ENCODE data around the gene MGAT5. TPM values are rescaled to one million over a fixed set of nuclear protein-coding genes. Genes with fewer than 3 reads are reported as not detected.

Gene MGAT5
- total RNA-seq, 1 experiment from 2014 or later: 22.1 TPM

DNA sequence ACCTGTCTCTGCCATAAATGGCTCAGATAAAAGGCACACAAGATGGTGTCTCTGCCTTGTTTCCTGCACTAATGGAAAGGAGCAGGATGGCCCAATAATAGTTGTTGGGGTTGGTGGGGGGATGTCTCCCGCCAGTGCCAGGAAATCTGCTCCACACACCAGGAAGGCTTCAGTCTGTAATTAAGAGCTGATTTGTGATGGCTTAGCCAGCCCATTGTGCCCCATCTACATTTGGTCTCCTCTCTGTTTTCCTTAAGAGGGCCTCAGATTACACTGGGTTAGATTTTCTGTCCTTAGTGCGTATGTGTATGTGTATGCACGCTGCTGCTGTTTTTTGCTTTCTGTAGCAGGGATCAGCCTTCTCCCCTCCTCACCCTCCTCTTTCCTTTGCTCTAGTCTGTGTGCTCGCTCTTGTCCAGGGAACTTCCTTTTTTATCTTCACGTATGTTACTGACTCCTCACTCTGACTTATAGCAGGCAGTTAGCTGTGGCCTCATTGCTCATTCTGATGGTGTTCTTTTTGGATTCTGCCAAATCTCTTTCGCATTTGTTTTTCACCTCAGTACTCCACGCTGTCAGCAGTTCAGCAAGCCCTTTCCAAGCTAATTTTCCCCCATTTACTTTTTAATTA, 33.4 kb upstream of the MGAT5 start:
- H3K4me3 ChIP-seq (ENCODE audit: low read depth, low read length): no peak overlapping the region
- DNase-seq: no peak
- Mint-ChIP-seq H3K27ac (ENCODE audit: unreplicated experiment) (no peak overlapping the region), H3K27me3 (ENCODE audit: insufficient read depth, unreplicated experiment) (no peaks in the 10 kb centered on the region), H3K4me3 (ENCODE audit: unreplicated experiment) (no peak overlapping the region), H3K36me3 (ENCODE audit: insufficient read depth, unreplicated experiment) (no peaks in the 10 kb centered on the region), H3K9me3 (ENCODE audit: unreplicated experiment) (no peaks in the 10 kb centered on the region), H3K4me1 (ENCODE audit: low read depth, unreplicated experiment) (peaks cover 8% of the 10 kb centered on the region)
- H3K36me3 ChIP-seq (ENCODE audit: control insufficient read depth, insufficient read depth, low read length): no peaks in the 10 kb centered on the region
- intact Hi-C loops (cut with micrococcal nuclease; ENCODE audit: unreplicated experiment): no loop called here
- ChIA-PET POLR2A (no interaction called here), CTCF (no interaction called here)
- BruUV-seq (replicated peaks): no TSS peak
- no peaks in the 10 kb centered on the region for H3K9me3 ChIP-seq
- H3K27me3 ChIP-seq (replicated peaks; ENCODE audit: control insufficient read depth, insufficient read depth, low read length): no peaks in the 10 kb centered on the region
- H3K4me1 ChIP-seq: no peaks in the 10 kb centered on the region
- TF ChIP-seq, protein P1, sequence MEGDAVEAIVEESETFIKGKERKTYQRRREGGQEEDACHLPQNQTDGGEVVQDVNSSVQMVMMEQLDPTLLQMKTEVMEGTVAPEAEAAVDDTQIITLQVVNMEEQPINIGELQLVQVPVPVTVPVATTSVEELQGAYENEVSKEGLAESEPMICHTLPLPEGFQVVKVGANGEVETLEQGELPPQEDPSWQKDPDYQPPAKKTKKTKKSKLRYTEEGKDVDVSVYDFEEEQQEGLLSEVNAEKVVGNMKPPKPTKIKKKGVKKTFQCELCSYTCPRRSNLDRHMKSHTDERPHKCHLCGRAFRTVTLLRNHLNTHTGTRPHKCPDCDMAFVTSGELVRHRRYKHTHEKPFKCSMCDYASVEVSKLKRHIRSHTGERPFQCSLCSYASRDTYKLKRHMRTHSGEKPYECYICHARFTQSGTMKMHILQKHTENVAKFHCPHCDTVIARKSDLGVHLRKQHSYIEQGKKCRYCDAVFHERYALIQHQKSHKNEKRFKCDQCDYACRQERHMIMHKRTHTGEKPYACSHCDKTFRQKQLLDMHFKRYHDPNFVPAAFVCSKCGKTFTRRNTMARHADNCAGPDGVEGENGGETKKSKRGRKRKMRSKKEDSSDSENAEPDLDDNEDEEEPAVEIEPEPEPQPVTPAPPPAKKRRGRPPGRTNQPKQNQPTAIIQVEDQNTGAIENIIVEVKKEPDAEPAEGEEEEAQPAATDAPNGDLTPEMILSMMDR (IDR thresholded peaks at IDR 0.05; ENCODE audit: insufficient read depth in 1 of 2, low read depth in 1 of 2, low read length in 1 of 2, severe bottlenecking in 1 of 2, unreplicated experiment in 1 of 2): no peak

GRCh38 chr2:134224005-134224404, 29.9 kb upstream of the MGAT5 start:
- Mint-ChIP-seq H3K4me1 (ENCODE audit: low read depth, unreplicated experiment) (peaks cover 8% of the 10 kb centered on the region), H3K9me3 (ENCODE audit: unreplicated experiment) (no peaks in the 10 kb centered on the region), H3K4me3 (ENCODE audit: unreplicated experiment) (no peak overlapping the region), H3K27ac (ENCODE audit: unreplicated experiment) (no peak overlapping the region), H3K27me3 (ENCODE audit: insufficient read depth, unreplicated experiment) (no peaks in the 10 kb centered on the region), H3K36me3 (ENCODE audit: insufficient read depth, unreplicated experiment) (no peaks in the 10 kb centered on the region)
- DNase-seq: no peak
- Histone ChIP-seq H3K27me3 (replicated peaks; ENCODE audit: control insufficient read depth, insufficient read depth, low read length) (no peaks in the 10 kb centered on the region), H3K4me3 (ENCODE audit: low read depth, low read length) (no peak overlapping the region), H3K4me1 (no peaks in the 10 kb centered on the region), H3K36me3 (ENCODE audit: control insufficient read depth, insufficient read depth, low read length) (no peaks in the 10 kb centered on the region), H3K9me3 (peaks cover under 1% of the 10 kb centered on the region; the same call in 1 of the 2 replicates)
- intact Hi-C loops (cut with micrococcal nuclease; ENCODE audit: unreplicated experiment): no loop called here
- CTCF ChIA-PET: no interaction called here
- TF ChIP-seq, protein P1 (IDR thresholded peaks at IDR 0.05; ENCODE audit: insufficient read depth in 1 of 2, low read depth in 1 of 2, low read length in 1 of 2, severe bottlenecking in 1 of 2, unreplicated experiment in 1 of 2): no peak
- no TSS peak for BruUV-seq (replicated peaks)
- POLR2A ChIA-PET: no interaction called here

DNA sequence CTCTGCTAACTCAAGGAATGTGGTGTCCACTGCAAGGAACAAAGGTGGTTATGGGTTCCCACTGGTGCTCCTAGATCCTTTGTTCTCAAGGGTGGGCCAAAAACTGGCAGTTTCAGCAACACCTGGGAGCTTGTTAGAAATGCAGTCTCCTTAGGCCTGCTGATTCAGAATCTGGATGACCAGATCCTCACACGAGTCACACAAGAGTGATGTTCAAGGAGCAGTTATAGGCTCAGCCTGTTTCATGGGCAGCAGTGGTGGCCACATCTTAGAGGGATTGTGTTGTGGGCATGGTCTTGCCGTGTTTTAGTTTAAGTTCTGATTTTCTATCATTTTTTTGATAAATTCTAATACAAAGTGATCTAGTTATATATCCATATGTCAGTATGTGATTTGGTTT, 28.7 kb upstream of the MGAT5 start:
- Mint-ChIP-seq H3K36me3 (ENCODE audit: insufficient read depth, unreplicated experiment) (no peaks in the 10 kb centered on the region), H3K27me3 (ENCODE audit: insufficient read depth, unreplicated experiment) (no peaks in the 10 kb centered on the region), H3K4me3 (ENCODE audit: unreplicated experiment) (no peak overlapping the region), H3K4me1 (ENCODE audit: low read depth, unreplicated experiment) (peaks cover 8% of the 10 kb centered on the region), H3K27ac (ENCODE audit: unreplicated experiment) (no peak overlapping the region), H3K9me3 (ENCODE audit: unreplicated experiment) (peaks cover 11% of the 10 kb centered on the region)
- Histone ChIP-seq H3K4me1 (no peaks in the 10 kb centered on the region), H3K27me3 (replicated peaks; ENCODE audit: control insufficient read depth, insufficient read depth, low read length) (no peaks in the 10 kb centered on the region), H3K4me3 (ENCODE audit: low read depth, low read length) (no peak overlapping the region), H3K36me3 (ENCODE audit: control insufficient read depth, insufficient read depth, low read length) (no peaks in the 10 kb centered on the region), H3K9me3 (peaks cover 12% of the 10 kb centered on the region)
- CTCF ChIA-PET: interaction anchor here (0.5 kb wide), 1 partner anchor 226 kb away, joined by 4 read pairs; no protein-coding TSS in a partner anchor
- POLR2A ChIA-PET: no interaction called here
- TF ChIP-seq, protein P1 (IDR thresholded peaks at IDR 0.05; ENCODE audit: insufficient read depth in 1 of 2, low read depth in 1 of 2, low read length in 1 of 2, severe bottlenecking in 1 of 2, unreplicated experiment in 1 of 2): no peak
- no peak for DNase-seq
- intact Hi-C loops (cut with micrococcal nuclease; ENCODE audit: unreplicated experiment): no loop called here
- no TSS peak for BruUV-seq (replicated peaks)

All from Caco-2 (cell line).